Right renal cortex interstitium (tissue), 3 donors: ENCODE data around the gene ELF5. TPM values are rescaled to one million over a fixed set of nuclear protein-coding genes. Genes with fewer than 3 reads are reported as not detected.

Experiments
- DNase-seq, 3 donors: peaks; one replicate each; pipeline ENCODE4 v3.0.0-alpha.2; 2013; ENCODE audit warnings: low read depth in 3 of 3, low spot score in 2 of 3
- polyA plus RNA-seq, 3 donors: library from polyadenylated mRNA; unstranded; fragments of 120-200 nt; gene quantifications; one replicate each; pipeline ENCODE4 v1.2.1, GENCODE V29; 2013; ENCODE audit not compliant: insufficient read length in 3 of 3

Gene ELF5
- polyA plus RNA-seq, 3 donors, result 54.5 to 77.8 (median 74.6) TPM

DNA sequence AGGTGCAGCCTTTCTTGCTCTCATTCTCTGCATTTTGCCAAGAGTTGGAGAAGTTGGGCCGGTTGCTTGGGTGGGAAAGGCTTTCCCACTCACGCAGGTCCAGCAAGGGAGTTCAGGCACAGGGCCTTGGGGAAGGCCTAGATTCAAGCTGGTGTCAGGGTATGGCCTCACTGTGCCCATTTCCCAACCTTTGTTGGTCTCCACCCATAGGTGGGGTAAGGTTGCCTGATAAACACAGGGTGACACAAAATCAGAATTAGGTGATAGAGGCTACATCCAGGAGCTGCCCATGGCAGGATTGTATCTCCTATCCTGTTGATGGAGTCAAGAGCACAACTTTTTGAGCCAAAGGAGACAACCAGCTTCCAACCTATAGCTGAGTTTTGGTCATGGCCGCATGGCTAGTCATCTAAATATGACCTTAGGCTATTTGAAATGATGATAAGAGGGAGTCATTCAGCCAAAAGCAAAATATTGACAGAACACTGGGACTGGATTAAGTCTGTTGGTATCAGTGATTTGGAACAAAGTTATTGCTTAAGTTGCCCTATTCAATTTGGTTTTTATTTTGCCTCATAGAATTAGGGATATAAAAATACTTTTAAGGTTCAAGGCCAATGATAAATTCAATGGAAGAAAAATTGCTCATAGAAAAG is 54.0 kb downstream of the ELF5 start:
- no peak for DNase-seq

DNA sequence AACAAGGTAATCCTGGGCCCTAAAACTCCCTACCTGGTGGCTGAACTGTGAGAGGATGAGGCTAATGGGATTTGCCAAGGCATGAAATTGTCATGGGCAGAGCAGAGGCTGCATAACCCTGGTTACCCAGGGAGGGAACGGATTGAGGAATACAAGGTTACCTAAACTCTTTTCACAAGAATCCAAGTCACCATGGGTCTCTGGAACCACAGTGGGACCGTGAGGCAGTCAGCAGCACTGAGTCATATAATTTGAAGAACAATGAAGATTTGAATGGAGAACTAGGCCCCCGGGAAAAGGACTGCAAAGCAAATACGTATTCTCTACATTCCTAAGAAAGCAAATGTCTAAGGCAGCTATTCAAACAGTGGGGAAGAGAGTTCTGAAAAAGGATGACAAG is 55.1 kb downstream of the ELF5 start:
- DNase-seq, result no peak

DNA sequence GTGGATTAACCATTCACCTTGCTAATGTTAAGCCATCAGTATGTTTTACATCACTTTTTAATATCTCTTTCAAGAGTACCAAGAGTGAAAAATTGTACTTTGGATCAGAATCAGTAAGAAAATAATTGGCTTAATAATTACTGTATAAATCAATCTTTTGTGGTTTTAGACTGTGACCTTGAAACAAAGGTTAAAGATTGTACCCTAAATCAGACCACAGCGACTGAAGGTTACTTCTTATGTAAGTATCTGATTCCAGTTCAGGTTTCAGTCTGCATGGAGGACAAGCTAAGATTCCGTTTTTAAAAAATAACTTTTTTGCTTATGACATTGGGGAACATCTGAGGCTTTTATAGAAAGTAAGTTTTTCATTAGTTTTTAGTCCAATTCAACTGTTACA is 56.0 kb downstream of the ELF5 start:
- no peak for DNase-seq

DNA sequence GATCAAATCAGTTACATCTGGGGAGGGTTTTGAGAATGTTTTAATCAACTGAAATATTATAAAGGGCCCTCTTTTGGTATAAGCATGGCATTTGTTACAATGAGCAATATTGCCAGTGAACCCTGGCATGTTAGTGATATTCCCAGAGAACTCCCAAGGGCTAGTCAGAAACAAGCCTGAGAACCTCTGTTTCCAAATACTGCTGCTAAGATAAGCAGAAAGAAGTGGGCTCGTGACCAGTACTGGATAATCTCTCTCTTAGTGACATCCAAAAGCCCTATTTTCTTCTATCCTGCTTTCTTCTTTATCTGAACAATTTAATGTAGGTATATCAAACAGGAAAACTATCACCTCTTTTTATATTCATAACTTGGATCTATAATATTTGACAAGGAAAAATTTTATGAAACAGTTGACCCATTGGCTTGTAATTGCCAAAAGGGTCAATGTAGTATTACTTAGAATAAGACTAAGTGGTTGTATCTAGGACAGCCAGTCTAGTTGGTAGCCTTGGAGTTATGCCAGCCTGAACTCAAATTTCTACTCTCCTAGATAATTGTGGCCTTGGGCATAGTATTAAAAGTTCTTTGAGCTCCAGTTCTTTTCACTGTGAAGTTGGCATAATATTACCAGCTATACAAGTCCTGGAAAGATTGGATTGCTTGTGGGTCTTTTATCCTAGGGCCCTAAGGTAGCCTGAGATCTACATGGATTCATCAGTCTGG is 59.1 kb downstream of the ELF5 start:
- no peak for DNase-seq

DNA sequence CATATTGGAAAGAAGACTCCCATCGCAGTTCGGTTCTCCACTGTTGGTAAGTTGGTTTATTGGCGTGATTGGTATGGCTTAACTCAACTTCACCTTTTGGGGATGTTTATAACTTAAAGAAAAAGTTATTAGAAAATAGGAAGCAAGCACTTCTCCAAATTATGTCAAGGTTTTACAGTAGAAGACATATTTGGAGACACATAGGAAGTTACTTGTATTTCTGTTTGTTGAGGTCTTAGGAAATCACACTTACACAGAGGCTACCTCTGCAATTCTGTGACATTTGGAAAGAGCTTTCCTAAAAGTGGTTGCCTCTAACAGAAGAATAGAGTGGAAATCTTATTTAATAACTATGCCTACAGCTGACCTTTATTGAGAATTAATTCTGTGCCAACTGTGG is 62.5 kb downstream of the ELF5 start:
- no peak for DNase-seq

DNA sequence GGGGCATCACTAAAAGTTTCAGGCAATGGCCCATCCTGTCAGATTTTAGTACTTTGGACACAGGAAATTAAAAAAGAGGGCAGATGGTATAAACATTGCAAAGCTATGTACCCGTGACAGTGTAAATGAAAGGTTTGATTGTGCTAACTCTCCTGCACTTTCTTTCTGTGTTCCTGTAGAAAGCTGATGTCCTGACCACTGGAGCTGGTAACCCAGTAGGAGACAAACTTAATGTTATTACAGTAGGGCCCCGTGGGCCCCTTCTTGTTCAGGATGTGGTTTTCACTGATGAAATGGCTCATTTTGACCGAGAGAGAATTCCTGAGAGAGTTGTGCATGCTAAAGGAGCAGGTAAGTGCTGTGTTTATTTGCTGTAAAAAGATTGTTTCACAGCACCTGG is 64.6 kb downstream of the ELF5 start:
- DNase-seq, result no peak

DNA sequence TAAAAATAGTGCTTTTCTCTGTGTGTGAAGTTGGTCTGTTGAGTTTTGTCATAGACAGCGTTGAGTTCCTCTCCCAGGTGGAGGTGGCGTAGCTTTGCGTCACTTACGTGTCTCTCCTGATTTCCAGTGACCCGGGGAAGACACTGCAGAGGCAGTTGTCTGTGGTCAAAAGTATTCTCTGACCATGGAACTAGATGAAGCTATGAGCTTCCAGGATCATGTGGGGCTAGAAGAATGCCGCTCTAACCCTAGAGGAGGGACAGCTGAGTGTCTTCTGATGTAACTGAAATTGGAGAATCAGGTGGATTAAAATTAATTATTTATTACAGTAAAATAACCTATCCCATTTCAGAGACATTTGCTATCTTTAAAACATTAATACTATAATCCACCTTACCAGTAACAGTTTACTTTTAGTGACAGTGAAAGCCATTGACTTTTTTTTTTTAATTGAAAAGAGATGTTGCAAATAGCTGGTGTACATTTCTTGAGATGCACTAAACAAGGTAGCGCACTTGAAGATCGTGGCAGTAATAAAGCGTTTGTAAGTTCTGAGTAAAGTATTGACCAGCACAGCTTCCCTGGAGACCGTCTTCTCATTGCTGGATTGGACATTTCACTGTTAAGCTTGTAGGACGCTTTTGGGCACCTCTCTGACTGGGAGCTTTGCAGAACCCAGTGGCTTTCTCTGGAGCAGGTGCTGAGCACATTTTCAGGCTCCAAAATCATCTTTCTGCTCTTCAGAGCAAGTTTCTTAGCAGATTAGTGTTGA is 65.2 kb downstream of the ELF5 start:
- DNase-seq, result no peak

DNA sequence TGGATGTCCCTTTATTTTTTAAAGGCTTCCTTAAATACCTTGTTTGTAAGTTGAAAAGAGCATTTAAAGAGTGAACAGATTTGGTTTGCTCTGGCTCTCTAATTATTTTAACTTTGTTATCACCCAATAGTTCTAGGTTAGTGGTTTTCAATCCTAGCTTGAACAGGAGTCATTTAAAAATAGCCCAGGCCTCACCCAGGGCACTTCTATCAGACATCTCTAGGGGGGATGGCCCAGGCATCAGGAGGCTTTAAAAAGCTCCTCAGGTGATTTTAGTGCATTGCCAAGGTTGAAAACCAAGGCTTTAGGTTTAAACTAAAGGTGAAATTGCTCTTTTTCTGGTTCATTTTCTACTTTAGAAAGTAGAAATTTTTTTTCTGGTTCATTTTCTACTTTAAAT is 66.5 kb downstream of the ELF5 start:
- no peak for DNase-seq

DNA sequence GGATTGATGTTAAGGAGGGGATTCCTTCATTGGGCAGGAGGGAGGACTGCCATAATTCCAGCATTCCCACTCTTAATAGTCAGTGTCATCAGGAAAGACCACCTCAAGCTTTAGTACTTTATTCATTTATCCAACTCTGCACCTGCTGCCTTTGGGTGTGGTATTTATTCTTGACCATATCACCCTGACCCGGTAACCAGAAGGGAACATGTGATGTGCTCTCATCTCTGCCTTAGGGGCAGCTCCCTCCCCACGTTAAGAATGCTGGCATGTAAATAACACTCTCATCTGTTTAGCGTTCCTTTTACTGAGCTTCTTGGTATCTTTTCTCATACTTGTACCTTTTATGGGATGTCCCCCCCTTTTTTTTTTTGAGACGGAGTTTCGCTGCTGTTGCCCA is 67.2 kb downstream of the ELF5 start:
- DNase-seq, result no peak

DNA sequence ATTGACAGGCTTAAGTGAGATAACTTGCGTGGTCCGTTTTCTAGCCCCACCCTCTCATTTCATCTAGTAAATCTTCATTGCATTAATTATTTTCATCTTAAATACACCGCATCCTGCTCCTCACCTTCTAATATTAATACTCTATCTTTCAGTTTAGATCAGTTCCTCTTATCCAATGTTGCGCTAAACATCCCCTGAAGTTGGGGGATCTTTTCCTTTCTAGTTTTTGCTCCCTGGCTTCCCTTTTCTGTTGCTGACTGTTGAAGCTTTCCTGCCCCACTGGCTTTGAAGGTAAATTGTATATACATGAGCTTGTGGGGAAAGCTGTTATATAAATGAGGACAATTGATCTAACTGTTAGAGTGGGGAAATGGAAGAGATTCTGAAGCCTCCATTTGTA is 67.6 kb downstream of the ELF5 start:
- DNase-seq, result no peak

DNA sequence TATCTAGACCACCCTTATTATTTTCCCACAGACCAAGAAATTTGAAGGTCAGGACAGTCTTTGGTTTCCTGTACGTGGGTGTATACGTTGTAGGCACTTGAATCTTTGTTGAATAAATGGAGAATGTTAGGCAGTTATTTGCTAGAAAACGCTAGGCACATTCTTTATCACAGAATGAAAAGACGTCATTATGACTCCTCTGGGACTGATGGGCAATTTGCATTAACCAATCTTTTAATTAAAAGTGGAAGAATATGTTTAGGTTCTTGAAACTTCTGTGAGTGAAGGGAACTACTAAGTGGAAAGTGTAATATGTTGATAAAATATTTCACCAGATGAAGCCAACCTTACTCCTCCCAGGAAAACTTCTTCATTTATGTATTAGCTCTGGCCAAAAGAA is 69.2 kb downstream of the ELF5 start:
- no peak for DNase-seq

DNA sequence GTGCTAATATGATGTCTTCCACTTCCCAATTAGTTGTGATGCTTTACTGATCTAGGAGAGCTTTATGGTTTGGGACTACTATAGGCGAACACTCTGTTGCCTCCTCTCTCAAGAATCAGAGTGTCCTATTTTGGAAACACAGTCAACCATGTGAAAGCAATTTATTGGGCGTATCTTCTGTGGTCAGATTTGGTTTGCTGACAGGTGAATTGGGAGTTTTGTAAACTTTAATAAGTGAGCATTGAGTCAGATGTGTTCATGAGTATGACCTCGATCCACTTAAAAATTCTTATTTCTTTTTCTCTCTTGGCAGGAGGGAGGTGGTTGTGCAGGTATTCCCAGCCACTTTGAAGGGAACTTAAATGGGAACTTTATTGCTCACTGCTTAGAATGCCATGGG is 70.5 kb downstream of the ELF5 start:
- DNase-seq, result no peak

DNA sequence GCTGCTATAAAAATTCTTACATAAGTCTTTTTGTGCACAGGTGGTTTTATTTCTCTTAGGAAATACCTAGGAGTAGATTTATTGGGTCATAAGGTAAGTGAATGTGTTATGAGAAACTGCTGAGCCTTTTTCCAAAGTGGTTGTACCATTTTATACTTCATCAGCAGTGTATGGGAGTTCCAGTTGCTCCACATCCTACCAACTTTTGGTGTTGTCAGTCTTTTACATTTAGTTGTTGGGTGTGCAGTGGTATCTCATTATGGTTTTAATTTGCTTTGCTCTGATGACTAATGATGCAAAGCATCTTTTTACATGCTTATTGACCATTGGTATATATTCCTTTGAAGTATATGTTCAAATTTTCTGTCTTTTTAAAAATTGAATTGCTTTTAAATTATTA is 71.8 kb downstream of the ELF5 start:
- no peak for DNase-seq

DNA sequence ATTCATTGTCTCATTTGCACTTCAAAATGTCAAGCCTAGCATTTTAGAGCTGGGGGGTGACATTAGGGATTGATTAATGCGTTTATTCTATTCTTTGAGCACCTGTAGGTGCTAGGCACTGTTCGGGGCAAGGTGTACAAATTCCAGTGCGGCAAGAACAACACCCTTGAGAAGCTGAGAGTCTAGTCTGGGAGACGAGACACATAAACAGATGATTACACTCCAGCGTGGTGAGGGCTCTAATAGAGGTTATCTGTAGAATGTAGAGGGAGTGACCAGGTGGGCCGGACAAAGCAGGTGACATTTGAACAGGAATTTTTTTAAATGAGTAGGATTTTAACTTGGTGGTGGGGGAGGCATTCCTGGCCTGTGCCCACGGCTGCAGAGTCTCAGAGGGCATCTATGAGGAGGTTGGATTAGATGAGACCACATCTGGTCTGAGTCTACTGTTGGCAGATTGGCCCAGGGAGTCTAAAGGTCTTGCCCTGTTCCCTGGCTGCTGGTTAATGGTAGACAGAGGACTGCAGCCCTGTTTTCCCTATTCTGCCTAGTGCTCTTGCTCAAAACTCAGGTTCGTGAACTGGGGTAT is 73.9 kb downstream of the ELF5 start:
- DNase-seq, result peak in 1 of 3 donors; percentile 7

DNA sequence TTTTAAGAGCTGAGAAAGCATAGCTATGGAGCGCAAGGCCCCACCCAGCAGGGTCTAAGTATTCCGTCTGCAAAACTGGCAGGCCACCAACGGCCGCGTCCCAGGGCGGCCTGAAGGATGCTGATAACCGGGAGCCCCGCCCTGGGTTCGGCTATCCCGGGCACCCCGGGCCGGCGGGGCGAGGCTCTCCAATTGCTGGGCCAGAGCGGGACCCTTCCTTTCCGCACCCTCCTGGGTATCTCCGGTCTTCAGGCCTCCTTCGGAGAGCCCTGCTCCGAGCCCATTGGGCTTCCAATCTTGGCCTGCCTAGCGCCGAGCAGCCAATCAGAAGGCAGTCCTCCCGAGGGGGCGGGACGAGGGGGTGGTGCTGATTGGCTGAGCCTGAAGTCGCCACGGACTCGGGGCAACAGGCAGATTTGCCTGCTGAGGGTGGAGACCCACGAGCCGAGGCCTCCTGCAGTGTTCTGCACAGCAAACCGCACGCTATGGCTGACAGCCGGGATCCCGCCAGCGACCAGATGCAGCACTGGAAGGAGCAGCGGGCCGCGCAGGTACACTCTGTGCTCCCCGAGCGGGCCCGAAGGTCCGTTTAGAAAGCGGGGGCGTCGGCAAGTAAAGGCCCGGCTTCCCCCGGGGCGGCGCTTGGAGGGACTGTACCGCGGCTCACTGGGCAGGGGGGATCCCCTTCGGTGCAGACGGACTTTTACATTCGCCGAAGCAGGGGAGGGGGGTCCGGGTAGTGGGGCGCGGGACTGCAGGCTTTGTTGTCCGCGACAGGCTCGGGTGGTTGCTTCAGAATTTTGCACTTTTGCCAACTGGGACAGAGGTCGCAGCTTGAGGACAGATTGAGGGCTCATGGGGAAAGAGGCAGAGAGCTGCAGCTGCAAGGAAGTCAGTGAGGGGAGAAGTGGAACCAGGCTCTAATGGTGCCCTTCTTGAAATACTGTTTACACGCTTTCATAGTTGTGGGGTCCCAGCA is 74.8 kb downstream of the ELF5 start, which contains the start of gene CAT:
TSS of gene CAT (plus strand) at position 406 of the 979 bp plus-strand sequence. CDS start at position 486, 80 bp downstream.
- DNase-seq, result peak; percentile 89 to 95 (median 93)

DNA sequence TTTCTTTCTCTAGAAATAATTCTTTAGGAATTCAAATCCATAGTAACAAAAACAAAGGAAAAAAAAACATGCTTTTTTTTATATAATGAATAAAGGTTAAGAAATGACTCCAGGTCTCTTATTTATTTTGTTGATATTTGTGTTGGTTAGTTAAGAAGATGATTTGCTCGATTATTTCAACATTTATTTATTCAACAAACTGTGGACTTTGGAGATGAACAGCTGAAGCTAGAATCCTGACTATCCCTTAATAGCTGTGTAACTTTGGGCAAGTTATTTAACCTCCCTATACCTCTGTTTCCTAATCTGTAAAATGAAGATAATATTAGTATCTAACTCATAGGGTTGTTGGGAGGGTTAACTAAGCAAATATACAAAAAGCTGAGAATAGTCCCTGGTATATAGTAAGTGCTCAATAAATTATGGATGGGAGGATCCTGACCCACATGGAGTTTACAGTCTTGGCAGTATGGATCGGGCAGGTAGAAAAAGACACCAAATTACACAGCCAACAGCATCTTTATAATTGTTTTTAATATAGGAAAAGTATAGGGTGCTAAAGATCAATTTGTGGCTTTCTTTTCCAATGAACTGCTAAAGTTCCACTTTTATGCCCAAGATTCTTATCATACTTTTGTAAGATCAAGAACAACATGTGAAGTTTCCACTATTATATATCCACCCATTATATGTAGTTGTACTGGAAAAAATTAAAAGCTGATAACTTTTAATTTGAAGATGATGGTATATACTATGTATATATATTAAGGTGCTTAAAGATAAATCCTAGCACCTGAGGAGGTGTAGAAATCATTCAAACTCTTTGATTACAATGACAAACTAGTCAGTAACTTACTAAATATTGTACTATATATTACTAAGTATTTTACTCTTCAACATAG is 76.1 kb downstream of the ELF5 start:
- no peak for DNase-seq

DNA sequence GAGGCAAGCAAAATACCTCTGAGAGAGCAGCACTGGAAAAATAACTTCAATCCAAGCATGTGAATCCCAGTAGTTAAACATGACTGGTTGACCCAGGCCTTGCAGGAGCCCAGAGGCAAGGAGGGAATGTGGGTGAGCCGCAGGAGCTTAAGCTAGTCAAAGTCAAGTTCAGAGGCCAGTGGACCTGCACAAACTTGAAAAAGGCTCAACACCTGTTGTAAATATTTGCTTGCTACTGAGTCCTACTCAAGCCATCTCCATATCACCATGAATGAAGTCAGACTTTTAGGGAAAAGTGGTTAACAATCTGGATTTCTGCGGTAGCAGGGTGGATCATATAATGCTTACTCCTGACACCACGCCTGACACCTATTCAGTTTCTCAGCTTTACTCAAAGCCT is 79.7 kb downstream of the ELF5 start:
- no peak for DNase-seq

DNA sequence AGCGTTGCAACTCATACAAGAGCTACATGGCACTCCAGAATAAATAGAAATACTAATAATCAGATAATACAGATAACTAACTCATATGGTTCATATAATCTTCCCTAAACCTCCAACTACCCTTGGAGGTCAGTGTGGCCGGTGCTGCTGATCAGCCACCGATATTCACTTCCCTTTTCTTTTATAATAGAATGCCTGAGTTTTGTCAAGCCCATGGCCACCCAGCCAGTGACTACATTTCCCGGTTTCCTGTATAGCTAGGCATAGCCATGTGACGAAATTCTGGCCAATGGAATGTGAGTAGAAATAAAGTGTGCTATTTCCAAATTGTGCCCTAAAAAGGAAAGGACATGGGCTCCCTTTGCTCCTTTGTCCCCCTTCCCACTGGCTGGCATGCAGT is 80.8 kb downstream of the ELF5 start:
- no peak for DNase-seq

DNA sequence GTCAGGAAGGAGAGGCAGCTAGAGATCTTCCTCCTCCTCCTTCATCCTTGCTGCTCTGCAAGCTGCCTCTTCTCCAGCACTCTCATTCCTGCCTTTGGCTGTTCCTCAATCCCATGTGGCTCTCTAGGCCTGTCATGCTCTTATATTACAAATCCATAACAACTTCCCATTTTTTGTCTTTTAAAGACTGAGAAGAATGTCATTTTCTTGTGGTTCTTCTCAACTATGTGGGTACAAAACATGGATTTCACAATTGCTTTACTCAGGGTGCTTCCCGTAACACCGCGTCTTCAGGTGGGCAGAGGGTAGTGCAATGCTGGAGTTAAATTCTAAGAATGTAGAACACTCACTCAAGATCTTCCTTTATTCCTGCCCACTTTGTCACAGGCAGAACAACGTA is 81.6 kb downstream of the ELF5 start:
- DNase-seq, result no peak
